Endothelial cell of umbilical vein (primary cell): ENCODE results near the gene CDC34.

Experiments used
- EZH2 ChIP-seq: IDR thresholded peaks from 2 replicates; pipeline ENCODE4 v1.6.1; 2012; ENCODE audit warnings: borderline replicate concordance, low read depth, mild to moderate bottlenecking, moderate library complexity, low read length, inconsistent platforms; ENCODE audit not compliant: severe bottlenecking
- MAX ChIP-seq: IDR thresholded peaks from 2 replicates; pipeline ENCODE4 v1.6.1; 2011; ENCODE audit not compliant: insufficient read depth, insufficient read length
- MYC ChIP-seq: IDR thresholded peaks from one replicate; pipeline ENCODE4 v1.6.1; 2011; ENCODE audit warnings: mild to moderate bottlenecking, low read depth, low read length
- POLR2A ChIP-seq: IDR thresholded peaks from 2 replicates; pipeline ENCODE4 v1.6.1; 2012; ENCODE audit warnings: low read depth, mild to moderate bottlenecking, control low read depth, low read length
- POLR2AphosphoS5 ChIP-seq: IDR thresholded peaks from 2 replicates; pipeline ENCODE4 v1.6.1; 2012; ENCODE audit warnings: low read depth, mild to moderate bottlenecking, control low read depth, low read length, moderate library complexity; ENCODE audit not compliant: insufficient read depth
- TF ChIP-seq, protein P1 (sequence below), 2 donors: IDR thresholded peaks; 1 replicate in 1 of 2; 2 replicates in 1 of 2; pipeline ENCODE4 v1.5.1; 2011; ENCODE audit warnings: low read length in 2 of 2, mild to moderate bottlenecking in 2 of 2, moderate library complexity in 2 of 2, control low read depth in 1 of 2, inconsistent platforms in 1 of 2, low read depth in 1 of 2; ENCODE audit not compliant: insufficient read depth in 1 of 2; ENCODE audit errors: extremely low read depth in 1 of 2

DNA sequence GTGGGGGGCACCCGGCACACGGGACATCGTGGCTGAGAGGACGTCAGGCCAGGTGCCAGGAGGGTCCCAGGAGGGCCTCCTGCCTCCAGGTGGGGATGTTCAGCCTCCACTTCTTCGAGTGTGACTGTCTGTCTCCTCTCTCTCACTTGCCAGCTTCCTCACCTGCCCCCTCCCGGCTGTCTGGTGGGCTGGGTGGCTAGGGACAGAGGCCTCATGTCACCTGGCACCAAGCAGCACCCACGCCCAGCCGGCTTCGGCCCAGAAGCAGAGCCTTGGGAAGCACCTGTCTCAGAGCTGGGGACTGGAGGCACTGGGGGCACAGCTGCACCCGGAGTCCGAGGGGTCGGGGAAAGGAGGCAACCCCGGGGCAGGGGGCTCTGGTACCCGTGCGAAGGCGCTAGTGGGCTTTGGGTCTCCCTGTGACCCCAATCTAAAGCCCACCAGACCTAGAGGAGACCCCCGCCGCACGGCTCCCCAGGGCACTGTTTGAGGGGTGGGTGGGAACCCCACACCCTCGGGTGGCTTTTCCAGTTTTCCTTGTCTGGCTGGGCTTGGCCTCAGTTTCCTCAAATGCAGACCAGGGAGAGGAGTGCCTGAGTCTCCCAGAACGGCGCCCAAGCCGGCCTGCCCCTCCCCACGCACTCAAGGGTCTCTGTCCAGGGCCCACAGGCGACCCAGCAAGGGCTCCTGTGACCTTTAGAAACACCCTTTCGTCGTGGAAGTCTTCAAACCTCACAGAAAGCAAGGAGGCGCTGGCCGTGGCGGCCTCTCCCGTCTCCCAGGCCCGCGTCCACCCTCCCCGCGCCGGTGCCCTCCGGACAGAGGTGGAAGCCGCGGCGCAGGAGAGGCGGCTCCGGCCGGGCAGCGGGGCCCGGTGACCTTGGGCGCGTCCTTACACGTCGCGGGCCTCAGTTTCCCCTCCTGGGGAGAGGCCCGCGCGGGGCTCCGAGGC, 57.5 kb downstream of the CDC34 start:
- TF ChIP-seq EZH2: peak; percentile 45
- no peak for TF ChIP-seq POLR2AphosphoS5
- TF ChIP-seq, protein P1, sequence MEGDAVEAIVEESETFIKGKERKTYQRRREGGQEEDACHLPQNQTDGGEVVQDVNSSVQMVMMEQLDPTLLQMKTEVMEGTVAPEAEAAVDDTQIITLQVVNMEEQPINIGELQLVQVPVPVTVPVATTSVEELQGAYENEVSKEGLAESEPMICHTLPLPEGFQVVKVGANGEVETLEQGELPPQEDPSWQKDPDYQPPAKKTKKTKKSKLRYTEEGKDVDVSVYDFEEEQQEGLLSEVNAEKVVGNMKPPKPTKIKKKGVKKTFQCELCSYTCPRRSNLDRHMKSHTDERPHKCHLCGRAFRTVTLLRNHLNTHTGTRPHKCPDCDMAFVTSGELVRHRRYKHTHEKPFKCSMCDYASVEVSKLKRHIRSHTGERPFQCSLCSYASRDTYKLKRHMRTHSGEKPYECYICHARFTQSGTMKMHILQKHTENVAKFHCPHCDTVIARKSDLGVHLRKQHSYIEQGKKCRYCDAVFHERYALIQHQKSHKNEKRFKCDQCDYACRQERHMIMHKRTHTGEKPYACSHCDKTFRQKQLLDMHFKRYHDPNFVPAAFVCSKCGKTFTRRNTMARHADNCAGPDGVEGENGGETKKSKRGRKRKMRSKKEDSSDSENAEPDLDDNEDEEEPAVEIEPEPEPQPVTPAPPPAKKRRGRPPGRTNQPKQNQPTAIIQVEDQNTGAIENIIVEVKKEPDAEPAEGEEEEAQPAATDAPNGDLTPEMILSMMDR (IDR thresholded peaks at IDR 0.05; ENCODE audit: extremely low read depth in 1 of 2, insufficient read depth in 1 of 2, low read depth in 1 of 2, low read length in 2 of 2): no peak
- TF ChIP-seq POLR2A: no peak
- TF ChIP-seq MYC: no peak
- TF ChIP-seq MAX: no peak
